GM18519 (cell line): Measurements from ENCODE around the gene RALGPS1.

Experiments
- ATAC-seq: cut with Tn5 transposase; IDR thresholded peaks from one replicate; pipeline ENCODE4 v1.9.1; 2021; ENCODE audit warnings: mild to moderate bottlenecking, moderate library complexity; ENCODE audit not compliant: unreplicated experiment, low FRiP score

Gene RALGPS1

DNA sequence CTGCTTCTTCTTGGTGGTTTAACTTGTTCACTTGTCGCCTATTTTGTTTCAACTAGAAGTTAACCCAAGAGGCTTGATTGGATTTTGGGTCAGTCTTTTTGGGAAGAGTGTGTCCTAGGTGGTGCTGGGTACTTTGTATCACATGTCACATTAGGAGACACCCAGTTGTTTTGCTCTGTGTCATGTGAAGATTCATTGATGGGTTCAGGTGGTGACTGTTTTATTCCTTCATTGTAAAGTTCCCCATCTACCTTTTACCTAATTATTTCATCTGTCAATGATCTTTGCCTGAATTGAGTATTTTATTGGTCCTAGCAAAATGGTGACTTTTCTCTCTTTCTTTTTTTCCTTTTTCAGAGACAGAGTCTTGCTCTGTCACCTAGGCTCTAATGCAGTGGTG, 69.2 kb downstream of the RALGPS1 start:
- ATAC-seq: no peak

DNA sequence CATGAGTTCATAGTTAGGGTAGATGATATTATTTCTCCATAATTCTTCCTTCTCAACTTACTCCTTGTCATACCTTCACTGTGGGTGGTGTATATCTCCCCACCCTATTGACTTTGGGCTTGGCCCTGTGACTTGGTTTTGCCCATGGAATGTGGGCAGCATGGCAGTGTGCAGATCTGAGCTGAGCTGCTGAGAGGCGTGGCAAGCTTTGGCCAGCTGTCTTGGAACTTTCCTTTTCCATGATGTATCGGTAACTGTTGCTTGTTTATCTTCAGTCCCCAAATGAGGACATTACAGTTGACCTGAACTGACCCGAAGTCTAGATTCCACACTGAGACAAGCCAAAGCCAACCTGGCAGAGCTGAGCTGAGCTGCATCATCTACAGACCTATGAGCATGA, 70.4 kb downstream of the RALGPS1 start:
- ATAC-seq: no peak

DNA sequence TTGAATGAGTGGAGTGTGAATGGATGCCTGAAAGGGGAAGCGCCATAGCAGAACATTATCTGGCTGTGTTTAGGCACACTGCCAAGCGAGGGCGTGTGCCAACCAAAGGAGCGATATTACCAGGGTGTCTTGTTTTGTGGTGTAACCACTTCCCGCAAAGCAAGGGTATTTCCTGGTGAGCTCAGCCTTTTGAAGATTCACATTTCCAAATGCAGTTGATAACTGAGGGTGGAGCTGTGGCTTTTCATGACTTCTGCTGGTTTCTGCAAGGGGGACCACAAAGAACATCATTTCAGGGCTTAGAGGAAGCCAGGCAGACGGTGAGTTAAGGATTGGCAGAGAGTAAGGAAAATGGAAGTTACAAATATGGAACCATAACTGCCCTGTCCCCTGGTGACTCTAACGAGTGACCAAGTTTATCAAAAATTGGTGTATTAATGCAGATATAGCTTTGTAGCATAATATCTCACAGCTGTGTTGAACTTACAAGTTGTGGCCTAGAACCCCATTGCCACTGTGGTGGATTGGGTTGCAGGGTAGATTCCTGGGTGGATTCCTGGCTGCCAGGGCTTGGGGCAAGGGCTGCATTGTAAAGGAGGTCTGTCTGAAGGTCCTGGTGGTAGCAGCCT, 71.4 kb downstream of the RALGPS1 start:
- no peak for ATAC-seq

DNA sequence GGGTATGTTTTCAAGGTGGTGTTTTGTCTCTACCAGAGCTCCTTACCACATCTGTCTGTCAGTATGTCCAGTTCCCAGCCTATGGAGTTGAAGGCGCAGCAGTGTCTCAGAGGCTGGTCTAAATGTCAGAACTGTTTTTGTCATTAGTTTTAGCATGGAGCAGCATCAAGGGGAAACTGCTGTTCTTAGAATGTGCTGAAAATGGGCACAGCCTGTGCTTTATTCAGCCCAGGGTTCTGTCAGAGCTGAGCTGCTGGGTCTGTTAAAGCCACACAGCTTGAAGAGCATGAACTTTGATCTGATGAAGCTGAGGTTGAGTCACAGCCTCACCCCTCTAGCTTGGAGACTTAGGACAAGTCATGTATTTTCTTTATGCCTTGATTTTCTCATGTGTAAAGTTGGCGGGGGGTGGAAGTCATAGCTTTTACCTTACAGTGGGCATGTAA, 71.9 kb downstream of the RALGPS1 start:
- ATAC-seq: no peak

DNA sequence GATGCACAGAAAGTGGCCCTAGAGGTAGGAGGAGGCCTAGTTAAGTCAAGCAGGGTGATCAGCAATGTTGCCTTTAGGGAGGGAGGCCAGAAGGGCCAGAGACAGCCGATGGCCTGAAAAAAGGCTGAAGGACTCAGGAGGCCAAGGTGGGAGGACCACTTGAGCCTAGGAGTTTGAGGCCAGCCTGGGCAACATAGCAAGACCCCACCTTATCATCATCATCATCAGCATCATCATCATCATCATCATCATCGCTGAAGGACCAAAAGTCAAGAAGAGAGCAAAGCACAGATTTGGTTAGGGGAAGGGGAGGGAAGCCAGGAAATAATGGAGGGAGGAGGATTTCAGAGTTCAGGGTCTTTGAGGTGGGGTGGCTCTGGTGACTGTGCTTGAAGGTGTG, 74.3 kb downstream of the RALGPS1 start:
- no peak for ATAC-seq

DNA sequence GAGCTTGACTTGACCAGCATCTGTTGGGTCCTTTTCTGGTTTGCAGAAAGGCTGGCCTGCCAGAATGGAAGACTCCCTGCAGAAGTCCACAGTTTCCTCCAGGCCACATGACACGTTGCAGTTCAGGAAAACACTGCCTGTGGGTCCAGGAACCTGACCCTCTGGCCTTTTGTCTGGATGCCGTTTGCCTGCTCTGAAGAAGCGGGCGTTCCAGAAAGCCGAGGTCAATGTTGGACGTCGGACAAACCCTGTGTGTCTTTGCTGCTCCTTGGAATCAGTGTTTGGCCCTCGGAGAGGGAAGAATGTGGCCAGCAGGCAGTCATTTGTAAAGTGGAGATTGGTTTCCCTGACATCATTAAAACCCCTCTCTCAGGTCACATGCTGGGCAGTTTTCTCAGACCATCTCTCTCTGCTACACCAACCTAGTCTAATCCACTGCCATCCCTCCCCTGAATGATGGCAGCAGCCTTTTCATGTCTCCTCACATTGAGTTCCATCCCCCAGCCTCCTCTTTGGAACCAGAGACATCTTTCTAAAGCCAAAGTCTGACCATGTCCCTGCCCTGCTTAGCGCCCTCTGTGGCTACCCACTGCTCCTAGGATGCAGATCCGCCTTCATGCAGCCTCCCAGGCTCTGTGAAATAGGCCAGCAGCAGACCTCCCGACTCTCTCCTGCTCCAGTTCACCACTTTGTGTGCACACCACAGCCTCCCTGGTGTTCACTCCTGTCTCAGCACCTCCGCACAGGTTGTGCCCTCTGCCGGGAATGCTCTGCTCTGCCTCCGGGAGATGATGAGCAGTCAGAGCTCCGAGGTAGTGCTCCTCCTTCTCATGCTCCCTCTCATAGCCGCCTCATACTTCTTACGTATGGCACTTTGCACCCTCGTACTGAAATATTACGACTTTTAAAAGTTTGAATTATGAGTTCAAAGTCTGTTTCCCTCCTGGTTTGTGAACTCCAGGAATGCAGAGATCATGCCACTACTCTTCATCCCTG, 75.6 kb downstream of the RALGPS1 start:
- ATAC-seq: no peak

DNA sequence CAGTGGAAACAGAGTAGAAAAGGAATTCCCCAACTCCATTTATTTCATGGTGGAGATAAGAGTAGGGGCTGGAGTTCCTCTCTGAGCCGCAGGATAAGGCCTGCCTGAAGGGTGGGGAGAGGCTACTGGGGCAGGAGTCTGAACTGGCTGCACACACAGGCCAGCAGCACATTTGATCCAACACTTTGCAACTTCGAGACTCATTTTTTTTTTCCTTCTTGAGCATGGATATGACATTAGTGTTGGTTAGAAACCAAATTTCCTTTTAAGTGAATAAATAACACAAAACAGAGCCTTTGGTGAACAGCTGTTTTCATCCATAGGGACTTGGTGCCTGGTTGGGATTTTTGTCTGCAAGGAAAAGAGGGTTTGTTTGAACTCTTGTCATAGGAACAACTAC, 76.6 kb downstream of the RALGPS1 start:
- no peak for ATAC-seq

DNA sequence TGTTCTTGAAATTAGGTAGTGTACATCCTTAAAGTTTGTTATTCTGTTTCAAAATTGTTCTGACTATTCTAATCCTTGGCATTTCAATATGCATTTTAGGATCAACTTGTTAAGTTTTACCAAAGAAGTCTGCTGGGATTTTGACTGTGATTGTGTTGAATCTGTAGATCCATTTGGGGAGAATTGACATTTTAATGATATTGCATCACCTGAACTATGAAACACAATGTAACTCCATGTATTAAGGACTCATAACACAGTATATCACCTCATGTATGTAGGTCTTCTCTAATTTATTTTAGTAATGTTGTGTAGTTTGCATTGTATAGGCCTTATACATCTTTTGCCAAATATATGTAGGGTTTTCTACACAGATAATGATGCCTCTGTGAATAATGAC, 77.8 kb downstream of the RALGPS1 start:
- ATAC-seq: no peak

DNA sequence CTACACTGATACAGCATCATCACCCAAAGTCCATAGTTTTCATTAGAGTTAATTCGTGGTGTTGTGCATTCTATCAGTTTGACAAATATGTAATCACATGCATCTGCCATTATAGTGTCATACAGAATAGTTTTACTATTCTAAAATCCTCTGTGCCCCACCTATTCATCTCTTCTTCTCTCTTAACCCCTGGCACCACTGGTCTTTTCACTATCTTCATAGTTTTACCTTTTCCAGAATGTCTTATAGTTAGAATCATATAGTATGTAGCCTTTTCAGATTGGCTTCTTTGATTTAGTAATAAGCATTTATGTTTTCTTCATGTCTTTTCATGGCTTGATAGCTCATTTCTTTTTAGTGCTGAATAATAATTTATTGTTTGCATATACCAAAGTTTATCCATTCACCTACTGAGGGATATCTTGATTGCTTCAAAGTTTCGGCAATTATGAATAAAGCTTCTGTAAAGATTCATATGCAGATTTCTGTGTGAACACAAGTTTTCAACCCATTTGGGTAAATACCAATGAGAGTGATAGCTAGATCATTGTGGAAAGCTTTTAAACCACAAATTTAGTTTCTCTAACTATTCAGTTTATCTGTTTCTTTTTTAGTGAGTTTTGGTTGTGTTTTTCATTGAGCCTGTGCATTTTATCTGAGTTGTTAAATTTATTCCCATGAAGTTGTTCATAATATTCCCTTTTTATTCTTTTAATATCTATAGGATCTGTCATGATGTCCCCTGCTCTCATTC, 84.9 kb downstream of the RALGPS1 start:
- no peak for ATAC-seq

DNA sequence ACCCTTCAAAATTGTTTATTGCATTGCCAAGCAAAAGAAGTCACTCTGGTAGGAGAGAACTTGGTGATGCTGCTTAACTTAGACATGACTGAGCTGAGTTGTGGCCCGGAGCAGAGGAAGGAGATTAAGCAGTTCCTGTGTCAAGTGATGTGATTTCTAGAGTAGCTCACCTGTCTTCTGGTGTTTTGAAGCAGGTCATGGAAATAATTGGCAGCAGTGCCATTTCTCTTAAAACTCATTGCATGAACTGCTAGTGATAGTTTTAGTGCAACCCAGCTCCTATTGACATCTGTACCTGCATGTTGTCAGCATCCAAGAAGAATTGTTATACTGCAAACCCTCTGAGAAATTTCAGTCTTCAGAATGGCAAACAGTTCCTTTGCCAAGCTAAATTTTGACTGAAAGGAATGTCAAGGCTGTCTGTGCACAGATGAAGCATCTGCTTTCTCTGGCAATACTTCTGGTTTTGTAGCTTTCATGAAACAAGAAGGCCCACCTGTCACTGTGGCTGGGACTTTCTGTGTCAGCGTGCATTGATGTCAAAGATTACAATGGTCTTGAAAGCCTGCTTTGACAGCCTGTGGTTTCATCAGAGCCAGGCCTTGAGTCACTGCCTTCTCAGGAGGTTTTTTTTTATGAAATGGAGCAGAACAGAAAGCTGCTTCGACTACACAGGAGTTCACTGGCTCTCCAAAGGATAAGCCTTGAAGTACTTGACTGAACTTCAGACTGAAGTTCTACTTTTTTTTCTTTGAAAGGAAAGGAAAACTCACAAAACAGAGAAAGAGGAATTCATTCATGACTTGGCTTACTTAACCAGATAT, 90.6 kb downstream of the RALGPS1 start:
- ATAC-seq: peak; percentile 85

DNA sequence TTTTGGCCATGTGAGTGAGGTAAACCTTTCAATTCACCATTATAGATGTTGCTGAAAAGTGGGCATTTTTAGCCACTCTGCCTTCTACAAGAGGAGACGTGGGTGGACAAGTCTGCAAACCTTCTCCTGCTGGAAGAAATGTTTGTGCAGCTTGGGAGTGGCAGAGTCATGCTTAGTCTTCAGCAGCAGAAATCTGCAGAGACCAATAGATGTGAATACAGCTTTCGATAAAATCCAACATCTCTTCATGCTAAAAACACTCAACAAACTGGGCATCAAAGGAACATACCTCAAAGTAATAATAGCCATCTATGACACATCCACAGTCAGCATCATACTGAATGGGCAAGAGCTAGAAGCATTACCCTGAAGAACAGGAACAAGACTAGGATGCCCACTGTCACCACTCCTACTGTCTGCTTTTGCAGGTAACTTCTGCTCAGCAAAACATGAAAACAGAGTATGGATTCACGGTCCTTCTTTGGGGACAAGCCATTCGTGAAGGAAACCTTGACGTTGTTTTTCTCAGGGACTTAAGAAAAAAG, 91.3 kb downstream of the RALGPS1 start:
- peak; percentile 11 for ATAC-seq

DNA sequence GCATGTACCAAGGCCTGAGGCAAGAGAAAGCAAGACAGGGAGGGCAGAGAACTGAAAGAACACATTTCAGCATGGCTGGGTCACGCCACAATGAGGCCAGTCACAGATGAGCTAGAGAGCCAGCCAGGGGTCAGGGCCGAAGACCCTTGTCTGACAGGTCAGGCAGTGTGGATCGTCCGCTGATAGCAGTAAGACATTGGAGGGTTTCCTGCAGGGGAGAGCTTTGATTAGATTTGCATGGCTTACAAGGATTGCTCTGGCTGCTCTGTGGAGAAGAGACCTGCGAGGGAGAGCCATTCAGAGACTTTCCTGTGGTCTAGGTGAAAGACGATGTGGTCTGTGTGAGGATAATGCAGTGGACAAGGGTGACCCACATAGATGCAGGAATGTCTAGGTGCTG, 93.1 kb downstream of the RALGPS1 start:
- no peak for ATAC-seq

DNA sequence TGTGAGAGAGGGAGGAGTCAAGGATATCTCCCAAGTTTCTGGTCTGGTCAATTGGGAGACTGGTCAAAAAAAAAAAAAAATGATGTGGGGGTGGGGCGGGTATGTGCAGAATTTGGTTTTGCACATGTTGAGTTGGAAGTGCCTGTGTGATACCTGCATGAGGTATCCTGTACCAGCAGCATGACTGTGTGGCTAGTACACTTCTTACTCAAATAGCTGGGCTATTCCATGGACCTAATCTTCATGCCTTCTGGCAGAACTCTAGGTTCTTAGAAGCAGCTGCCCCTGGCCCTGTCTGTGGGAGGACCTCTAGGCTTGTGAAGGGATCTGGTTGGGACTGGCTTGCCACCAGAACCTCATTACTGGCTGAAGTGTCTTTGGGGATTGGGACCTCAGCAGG, 93.5 kb downstream of the RALGPS1 start:
- ATAC-seq: no peak

DNA sequence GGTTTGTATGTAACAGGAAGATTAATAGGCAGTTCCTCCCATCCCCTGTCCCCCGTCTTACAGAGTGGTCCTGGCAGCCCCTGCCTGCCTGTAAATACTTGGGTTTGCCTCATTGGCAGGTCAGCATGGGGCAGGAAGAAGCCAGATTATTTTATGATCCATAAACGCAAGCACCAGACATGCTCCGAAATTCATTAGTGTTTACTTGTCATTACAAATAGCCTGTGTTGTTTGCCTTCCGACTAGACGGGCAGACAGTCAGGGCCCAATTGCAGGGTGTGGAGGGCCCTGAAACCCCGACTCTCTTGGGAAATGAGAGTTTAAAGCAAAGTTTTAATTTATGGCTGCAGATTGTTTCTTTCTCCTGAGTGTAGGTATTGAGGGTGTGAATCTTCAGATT, 97.2 kb downstream of the RALGPS1 start:
- no peak for ATAC-seq

DNA sequence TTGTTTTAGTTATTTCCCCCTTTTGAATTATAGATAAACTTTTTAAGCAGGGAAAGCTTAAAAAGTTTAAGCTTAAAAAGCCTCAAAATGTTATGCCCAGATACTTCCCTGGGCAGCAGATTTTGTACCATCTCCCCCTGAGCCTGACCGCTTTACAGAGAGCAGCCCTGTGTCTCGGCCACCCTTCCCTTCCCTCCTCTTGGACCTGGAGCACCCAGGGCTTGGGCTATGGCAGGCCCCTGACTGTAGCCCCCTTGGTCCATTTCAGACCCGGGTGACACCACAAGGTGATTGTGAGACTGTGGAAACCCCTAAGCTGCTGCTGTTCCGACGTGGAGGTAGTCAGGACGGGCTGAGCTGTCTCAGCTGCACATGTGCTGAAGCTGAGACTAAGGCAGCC, 97.7 kb downstream of the RALGPS1 start:
- ATAC-seq: no peak

DNA sequence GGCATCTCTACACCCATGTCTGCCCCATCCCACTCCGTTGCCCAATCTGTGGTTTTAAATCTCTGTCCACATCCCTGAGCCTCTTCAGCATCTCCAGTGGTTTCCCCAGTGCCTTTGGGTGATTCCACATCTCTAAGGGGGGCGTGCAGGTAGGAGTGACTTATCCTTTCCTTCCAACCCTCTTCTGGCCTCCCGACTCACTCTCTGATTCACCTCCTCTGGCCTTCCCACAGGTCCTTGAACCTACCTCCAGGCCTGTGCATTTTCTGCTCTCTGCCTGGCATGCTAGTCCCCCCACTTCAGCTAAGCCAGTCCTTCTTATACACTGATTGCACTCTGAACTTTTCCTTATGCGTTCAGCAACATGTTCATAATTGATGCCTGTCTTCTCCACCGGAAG, 99.0 kb downstream of the RALGPS1 start:
- no peak for ATAC-seq

DNA sequence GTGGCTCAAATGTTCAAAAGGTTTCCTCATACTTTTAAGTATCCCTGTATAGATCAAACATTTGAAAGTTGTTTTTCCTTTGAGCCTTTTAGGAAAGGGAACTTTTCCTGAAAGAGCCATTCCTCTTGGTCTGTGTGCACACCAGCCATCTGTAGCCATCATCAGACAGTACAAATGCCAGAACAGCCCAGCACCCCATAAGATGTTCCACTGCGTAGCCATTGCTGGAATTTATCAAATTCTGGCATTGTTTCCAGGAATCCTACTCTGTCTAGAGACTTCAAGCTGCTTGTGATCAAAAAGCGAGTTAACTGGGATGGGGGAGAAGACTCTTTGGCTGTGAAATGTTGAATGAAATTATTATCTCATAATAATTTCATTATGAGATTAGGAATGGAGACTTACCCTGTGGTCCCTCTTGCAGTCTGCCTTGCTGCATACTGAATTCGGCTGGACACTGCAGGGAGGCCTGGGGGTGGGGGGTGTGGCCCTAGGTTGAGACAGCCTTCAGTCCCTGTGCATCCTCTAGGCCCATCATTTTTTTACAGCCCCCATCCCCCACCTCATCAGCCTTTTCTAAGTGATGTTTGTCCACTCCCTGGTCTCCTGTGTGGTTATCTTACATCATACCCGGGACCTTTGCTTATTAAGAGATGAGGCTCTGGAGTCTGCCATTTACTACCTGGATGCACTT, 99.8 kb downstream of the RALGPS1 start:
- no peak for ATAC-seq

DNA sequence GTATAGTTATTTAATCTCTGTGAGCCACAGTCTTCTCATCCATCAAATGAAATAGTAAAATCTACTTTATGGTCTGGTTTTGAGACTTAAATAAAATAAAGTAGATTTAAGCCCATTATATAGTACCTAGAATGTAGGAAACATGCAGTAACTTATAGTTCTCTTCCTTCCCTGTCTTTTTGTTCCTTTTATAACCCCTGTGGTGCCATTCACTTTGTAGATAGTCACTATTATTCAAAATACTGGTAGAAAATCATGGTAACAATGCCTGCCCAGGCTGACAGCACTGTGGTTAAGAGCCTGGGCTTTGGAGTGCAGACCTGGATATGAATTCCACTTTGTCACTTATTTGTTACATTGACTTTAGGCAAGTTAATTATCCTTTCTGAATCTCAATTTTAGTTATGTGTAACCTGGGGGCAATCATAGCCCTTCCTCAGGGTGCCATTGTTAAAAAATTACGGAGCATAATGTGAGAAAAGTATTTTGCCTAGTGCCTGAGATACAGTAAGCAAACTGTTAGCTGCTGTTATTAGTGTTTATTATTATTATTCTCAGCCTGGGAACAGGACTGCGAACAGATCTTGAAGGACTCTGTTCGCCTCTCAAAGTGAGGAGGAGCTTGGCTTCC, 100.4 kb downstream of the RALGPS1 start:
- no peak for ATAC-seq

DNA sequence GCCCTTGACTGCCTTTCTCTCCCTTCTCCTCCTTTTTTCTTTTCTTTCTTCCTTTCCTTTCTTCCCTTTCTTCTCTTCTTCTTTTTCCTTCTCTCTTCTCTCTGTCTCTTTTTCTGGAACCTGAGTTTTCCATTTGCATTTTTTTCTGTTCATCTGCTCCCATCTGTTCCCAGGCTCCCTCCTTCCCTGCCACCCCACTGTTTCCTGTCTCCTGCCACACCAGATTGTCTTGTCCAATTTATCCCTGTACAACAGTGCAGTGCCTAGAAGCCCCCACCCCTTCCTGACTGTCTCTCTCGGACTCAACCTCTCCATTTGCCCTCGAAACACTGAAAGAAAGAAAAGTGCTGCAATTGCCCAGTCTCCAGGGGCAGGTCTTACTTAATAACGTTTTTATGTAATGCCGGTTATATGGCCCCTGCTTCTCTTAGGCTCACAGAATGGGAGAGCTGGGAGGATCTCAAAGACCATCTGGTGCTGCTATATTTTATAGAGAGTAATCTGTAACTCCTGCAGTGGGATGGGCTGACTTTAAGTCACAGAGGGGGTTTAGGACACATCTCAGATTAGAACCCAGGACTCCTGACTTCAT, 101.4 kb downstream of the RALGPS1 start:
- ATAC-seq: no peak
